Natural killer cell (primary cell): Measurements from ENCODE around the gene ZNF181. TPM values are rescaled to one million over a fixed set of nuclear protein-coding genes. Genes with fewer than 3 reads are reported as not detected.
A peak's percentile ranks its signal among the peaks of the same experiment; 100 is the strongest.

ENCODE experiments used
- ATAC-seq, 3 donors: fragments of 150-1000 bp in 2 of 3; fragments of 200-7000 bp in 1 of 3; cut with Tn5 transposase; 1 replicate in 1 of 3; 2 replicates in 2 of 3; pipeline ENCODE4 v1.10.0; 2021; ENCODE audit warnings: mild to moderate bottlenecking in 2 of 3, moderate library complexity in 2 of 3
- DNase-seq, 2 donors: peaks; one replicate each; pipeline versions ENCODE4 v3.0.0 to v3.0.0-alpha.2; 2013 to 2021; ENCODE audit warnings: mixed read lengths in 1 of 2
- H3K27ac ChIP-seq: one replicate; pipeline ENCODE4 v1.5.1; 2013; ENCODE audit warnings: mild to moderate bottlenecking, low read length
- H3K27me3 ChIP-seq: one replicate; pipeline ENCODE4 v1.6.1; 2013; ENCODE audit warnings: low read length; ENCODE audit not compliant: control insufficient read depth, insufficient read depth
- H3K36me3 ChIP-seq: one replicate; pipeline ENCODE4 v1.6.1; 2013; ENCODE audit warnings: low read length; ENCODE audit not compliant: control insufficient read depth, insufficient read depth
- H3K4me1 ChIP-seq: one replicate; pipeline ENCODE4 v1.6.1; 2013; ENCODE audit warnings: low read length; ENCODE audit not compliant: control insufficient read depth, insufficient read depth
- H3K4me3 ChIP-seq: one replicate; pipeline ENCODE4 v1.5.1; 2013; ENCODE audit warnings: low read length
- H3K9me3 ChIP-seq: one replicate; pipeline ENCODE4 v1.6.1; 2013; ENCODE audit warnings: low read length; ENCODE audit not compliant: control insufficient read depth, insufficient read depth
- H3K27ac Mint-ChIP-seq, 2 donors: one replicate each; pipeline ENCODE4 v1.8.0; 2022; ENCODE audit warnings: mild to moderate bottlenecking in 2 of 2, mixed read lengths in 2 of 2, moderate library complexity in 1 of 2
- H3K27me3 Mint-ChIP-seq, 2 donors: one replicate each; pipeline ENCODE4 v1.8.0; 2022; ENCODE audit warnings: low read depth in 2 of 2, mixed read lengths in 2 of 2
- H3K36me3 Mint-ChIP-seq: one replicate; pipeline ENCODE4 v1.8.0; 2022; ENCODE audit warnings: mixed read lengths
- H3K4me1 Mint-ChIP-seq, 2 donors: one replicate each; pipeline ENCODE4 v1.8.0; 2022; ENCODE audit warnings: mixed read lengths in 2 of 2
- H3K4me3 Mint-ChIP-seq: one replicate; pipeline ENCODE4 v1.8.0; 2022; ENCODE audit warnings: mild to moderate bottlenecking, moderate library complexity, mixed read lengths
- H3K9me3 Mint-ChIP-seq, 2 donors: one replicate each; pipeline ENCODE4 v1.8.0; 2022; ENCODE audit warnings: mixed read lengths in 2 of 2
- WGBS: methylation state at CpG from one replicate; pipeline ENCODE4 v1.1.7; 2013; ENCODE audit warnings: missing lambda C conversion rate; ENCODE audit not compliant: insufficient coverage; 5-methylcytosine and 5-hydroxymethylcytosine counted together
- intact Hi-C: fragments of 100-400 bp; cut with micrococcal nuclease; formaldehyde crosslinking; loops from one replicate; pipeline ENCODE4 v1.14.2; 2022
- total RNA-seq, 4 donors: library from RNA; stranded (reverse); fragments of 120-200 nt in 1 of 4; gene quantifications; one replicate each; pipeline versions ENCODE4 v1.2.3 to v1.2.4, GENCODE V29; 2013 to 2022
- TF ChIP-seq, protein P1 (sequence below): fragments of 200-600 bp; IDR thresholded peaks from one replicate; pipeline ENCODE4 v1.8.0; 2022; ENCODE audit warnings: antibody characterized with exemption

ZNF181 gene
- total RNA-seq, 3 donors from 2014 or later (not counting 1 experiment from before 2014, with no cell fraction given): 3.2 to 3.7 (median 3.5) TPM

DNA sequence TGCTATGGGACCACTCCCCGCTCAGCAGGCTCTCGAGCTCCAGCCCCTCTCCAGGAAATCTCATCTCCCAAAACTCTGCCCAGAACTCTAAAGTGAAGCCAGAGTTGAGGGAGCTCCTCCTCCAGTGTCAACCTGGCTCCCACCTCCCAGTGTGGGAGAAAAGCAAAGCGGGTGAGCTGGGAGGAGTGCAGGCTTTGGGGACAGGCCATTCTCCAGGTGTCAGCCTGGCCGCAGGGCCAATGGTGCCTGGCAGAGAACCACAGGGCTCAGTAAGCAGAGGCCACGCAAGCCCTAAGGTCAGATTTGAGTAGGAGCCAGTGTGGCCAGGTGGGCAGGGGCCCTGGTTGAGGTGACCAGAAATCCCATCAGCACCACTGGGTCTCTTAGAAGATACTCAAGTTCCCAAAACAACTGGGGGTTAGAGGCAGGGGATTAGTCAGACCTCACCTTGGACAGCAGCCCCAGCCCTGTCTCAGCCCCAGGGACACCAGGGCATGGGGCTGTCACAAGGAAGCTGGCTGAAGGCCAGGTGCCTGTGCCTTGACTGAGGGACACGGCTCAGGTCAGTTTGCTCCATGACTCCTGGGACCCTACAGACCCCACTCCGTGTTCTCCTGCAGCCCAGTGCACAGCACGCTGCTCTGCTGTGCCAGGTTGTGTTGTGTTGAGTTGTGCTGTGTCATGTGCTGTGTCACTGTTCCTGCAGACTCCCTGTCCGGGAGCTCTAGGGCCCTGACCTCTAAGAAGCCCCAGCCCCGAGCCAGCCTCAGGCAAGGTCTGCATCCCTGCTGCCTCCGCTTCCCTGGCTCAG, 2.8 kb upstream of the ZNF181 start:
- Mint-ChIP-seq H3K4me1 (peaks cover 16 to 25% of the 10 kb centered on the region in 2 donors), H3K4me3 (peak overlapping the region; percentile 42), H3K27me3 (peaks cover 13 to 18% of the 10 kb centered on the region in 2 donors), H3K9me3 (no peaks in the 10 kb centered on the region), H3K36me3 (no peaks in the 10 kb centered on the region), H3K27ac (no peak overlapping the region)
- H3K36me3 ChIP-seq: no peaks in the 10 kb centered on the region
- peaks cover 24% of the 10 kb centered on the region for H3K4me1 ChIP-seq
- H3K4me3 ChIP-seq: no peak overlapping the region
- ATAC-seq: no peak
- intact Hi-C loops: no loop called here
- H3K9me3 ChIP-seq: no peaks in the 10 kb centered on the region
- no peak for DNase-seq
- 97% methylated on average over 11 of the region's 11 CpGs for WGBS
- H3K27ac ChIP-seq: no peak overlapping the region
- TF ChIP-seq, protein P1, sequence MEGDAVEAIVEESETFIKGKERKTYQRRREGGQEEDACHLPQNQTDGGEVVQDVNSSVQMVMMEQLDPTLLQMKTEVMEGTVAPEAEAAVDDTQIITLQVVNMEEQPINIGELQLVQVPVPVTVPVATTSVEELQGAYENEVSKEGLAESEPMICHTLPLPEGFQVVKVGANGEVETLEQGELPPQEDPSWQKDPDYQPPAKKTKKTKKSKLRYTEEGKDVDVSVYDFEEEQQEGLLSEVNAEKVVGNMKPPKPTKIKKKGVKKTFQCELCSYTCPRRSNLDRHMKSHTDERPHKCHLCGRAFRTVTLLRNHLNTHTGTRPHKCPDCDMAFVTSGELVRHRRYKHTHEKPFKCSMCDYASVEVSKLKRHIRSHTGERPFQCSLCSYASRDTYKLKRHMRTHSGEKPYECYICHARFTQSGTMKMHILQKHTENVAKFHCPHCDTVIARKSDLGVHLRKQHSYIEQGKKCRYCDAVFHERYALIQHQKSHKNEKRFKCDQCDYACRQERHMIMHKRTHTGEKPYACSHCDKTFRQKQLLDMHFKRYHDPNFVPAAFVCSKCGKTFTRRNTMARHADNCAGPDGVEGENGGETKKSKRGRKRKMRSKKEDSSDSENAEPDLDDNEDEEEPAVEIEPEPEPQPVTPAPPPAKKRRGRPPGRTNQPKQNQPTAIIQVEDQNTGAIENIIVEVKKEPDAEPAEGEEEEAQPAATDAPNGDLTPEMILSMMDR: no peak
- H3K27me3 ChIP-seq: no peaks in the 10 kb centered on the region

DNA sequence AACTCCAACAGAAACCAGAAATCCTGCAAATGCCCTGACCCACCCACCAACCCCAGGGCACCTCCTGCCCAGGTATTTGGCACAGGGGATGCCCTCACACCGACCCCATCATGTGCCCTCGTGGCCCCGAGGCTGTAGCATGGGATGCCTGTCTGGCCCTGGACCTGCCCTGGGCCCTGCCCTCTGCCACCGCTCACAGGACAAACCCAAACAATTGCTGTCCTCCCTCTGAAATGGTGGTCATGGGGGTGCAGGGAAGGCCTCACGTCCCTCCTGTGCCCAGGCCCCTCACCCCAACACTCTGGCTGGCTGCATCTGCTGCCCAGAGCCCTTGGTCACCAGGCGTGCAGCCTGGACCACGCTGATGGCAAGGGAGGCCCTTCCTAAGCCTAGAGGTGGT, 2.1 kb upstream of the ZNF181 start:
- peak overlapping the region; percentile 42 for H3K4me3 Mint-ChIP-seq
- no peak overlapping the region for H3K27ac Mint-ChIP-seq
- no peaks in the 10 kb centered on the region for H3K36me3 Mint-ChIP-seq
- Histone ChIP-seq H3K27ac (no peak overlapping the region), H3K27me3 (no peaks in the 10 kb centered on the region), H3K36me3 (no peaks in the 10 kb centered on the region), H3K4me1 (peaks cover 24% of the 10 kb centered on the region), H3K4me3 (no peak overlapping the region), H3K9me3 (no peaks in the 10 kb centered on the region)
- intact Hi-C loops: loop anchor here (2.0 kb wide), 1 partner anchor 55 kb away; the partner anchor contains the start of genes SCGB2B2 and ZNF302
- ATAC-seq (no peak), DNase-seq (no peak)
- H3K27me3 Mint-ChIP-seq: peaks cover 9 to 11% of the 10 kb centered on the region in 2 donors
- H3K4me1 Mint-ChIP-seq: peaks cover 20 to 30% of the 10 kb centered on the region in 2 donors
- TF ChIP-seq, protein P1: no peak
- H3K9me3 Mint-ChIP-seq: no peaks in the 10 kb centered on the region
- 80% methylated on average over 7 of the region's 7 CpGs for WGBS

DNA sequence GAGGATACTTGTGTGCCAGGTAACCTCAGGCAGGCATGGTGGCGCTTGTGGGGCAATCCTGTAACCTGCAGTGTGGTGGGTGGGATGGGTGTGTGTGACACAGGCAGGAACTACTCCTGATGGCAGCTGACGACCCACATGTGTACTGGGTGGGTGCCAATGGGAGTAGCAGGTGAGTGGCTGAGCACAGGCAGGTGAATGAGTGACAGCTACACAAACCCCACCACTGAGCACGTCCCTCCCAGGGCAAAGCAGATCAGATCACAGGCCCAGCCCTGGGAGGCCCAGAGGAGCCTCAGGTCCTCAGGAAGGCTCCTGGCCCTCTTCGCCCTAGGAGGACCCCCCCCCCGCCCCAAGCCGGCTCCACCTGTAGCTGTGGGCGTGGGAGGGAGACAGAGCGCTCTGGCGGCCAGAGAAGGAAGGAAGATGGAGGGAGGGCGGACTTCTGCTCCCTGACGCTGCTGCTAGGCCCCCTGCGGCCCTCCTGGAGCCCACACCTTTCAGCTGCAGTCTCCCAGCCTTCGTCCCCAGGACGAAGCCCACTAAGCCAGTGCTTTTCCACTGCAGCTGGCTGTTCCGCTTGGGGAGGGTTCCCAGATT, 1.3 kb upstream of the ZNF181 start:
- TF ChIP-seq, protein P1: no peak
- Histone ChIP-seq H3K4me3 (no peak overlapping the region), H3K36me3 (peaks cover 4% of the 10 kb centered on the region), H3K27me3 (no peaks in the 10 kb centered on the region), H3K27ac (no peak overlapping the region), H3K4me1 (peaks cover 24% of the 10 kb centered on the region), H3K9me3 (peaks cover 2% of the 10 kb centered on the region)
- ATAC-seq: no peak
- peaks cover 21 to 31% of the 10 kb centered on the region in 2 donors for H3K4me1 Mint-ChIP-seq
- peak overlapping the region; percentile 74 for H3K4me3 Mint-ChIP-seq
- intact Hi-C loops: loop anchor here (1.0 to 2.0 kb wide), 2 partner anchors 41 to 56 kb away; partner anchors contain the start of genes SCGB2B2, ZNF302 and ZNF599
- H3K27me3 Mint-ChIP-seq: peaks cover 2 to 3% of the 10 kb centered on the region in 2 donors
- H3K9me3 Mint-ChIP-seq: no peaks in the 10 kb centered on the region
- no peaks in the 10 kb centered on the region for H3K36me3 Mint-ChIP-seq
- DNase-seq: no peak
- peak overlapping the region in 1 of 2 donors; percentile 94 for H3K27ac Mint-ChIP-seq
- 46% methylated on average over 15 of the region's 15 CpGs for WGBS
